H9 (cell line): Measurements from ENCODE around the gene UVSSA. TPM values are rescaled to one million over a fixed set of nuclear protein-coding genes. Genes with fewer than 3 reads are reported as not detected.

ENCODE experiments used
- DNase-seq: peaks from one replicate; pipeline ENCODE4 v3.0.0-alpha.2; 2017
- H2AFZ ChIP-seq: one replicate; pipeline ENCODE4 v1.6.1; 2013; ENCODE audit warnings: mild to moderate bottlenecking, low read length, control low read depth, moderate library complexity
- H2AK5ac ChIP-seq: 2 replicates; pipeline ENCODE4 v1.6.1; 2013; ENCODE audit warnings: low read length, control low read depth, mixed read lengths; ENCODE audit not compliant: insufficient read length
- H2BK120ac ChIP-seq: one replicate; pipeline ENCODE4 v1.6.1; 2013; ENCODE audit warnings: low read depth, mild to moderate bottlenecking, low read length, control low read depth, inconsistent platforms; ENCODE audit not compliant: poor library complexity, severe bottlenecking
- H2BK12ac ChIP-seq: 2 replicates; pipeline ENCODE4 v1.6.1; 2013; ENCODE audit warnings: low read length, control low read depth, mixed read lengths, low read depth; ENCODE audit not compliant: insufficient read length
- H2BK15ac ChIP-seq: 2 replicates; pipeline ENCODE4 v1.6.1; 2013; ENCODE audit warnings: low read depth, low read length, control low read depth
- H2BK20ac ChIP-seq: one replicate; pipeline ENCODE4 v1.6.1; 2013; ENCODE audit warnings: low read depth, mild to moderate bottlenecking, low read length, control low read depth, inconsistent platforms; ENCODE audit not compliant: poor library complexity, severe bottlenecking
- H2BK5ac ChIP-seq: 2 replicates; pipeline ENCODE4 v1.6.1; 2013; ENCODE audit warnings: low read length, control low read depth, mixed read lengths; ENCODE audit not compliant: insufficient read length
- H3K14ac ChIP-seq: 2 replicates; pipeline ENCODE4 v1.6.1; 2013; ENCODE audit warnings: low read length, control low read depth; ENCODE audit not compliant: insufficient read depth
- H3K18ac ChIP-seq: 2 replicates; pipeline ENCODE4 v1.6.1; 2013; ENCODE audit warnings: low read depth, mild to moderate bottlenecking, mixed read lengths, low read length, control low read depth; ENCODE audit not compliant: insufficient read length
- H3K23ac ChIP-seq: 2 replicates; pipeline ENCODE4 v1.6.1; 2013; ENCODE audit warnings: low read length, control low read depth, mixed read lengths, low read depth; ENCODE audit not compliant: insufficient read length
- H3K23me2 ChIP-seq: 2 replicates; pipeline ENCODE4 v1.6.1; 2013; ENCODE audit warnings: low read depth, mild to moderate bottlenecking, mixed read lengths, low read length, control low read depth; ENCODE audit not compliant: insufficient read length, poor library complexity, severe bottlenecking
- H3K27ac ChIP-seq: 2 replicates; pipeline ENCODE4 v1.5.1; 2013; ENCODE audit warnings: low read length, control low read depth, mixed read lengths, low read depth; ENCODE audit not compliant: insufficient read length
- H3K27me3 ChIP-seq: 2 replicates; pipeline ENCODE4 v1.6.1; 2013; ENCODE audit warnings: low read length, control low read depth, inconsistent platforms; ENCODE audit not compliant: insufficient read depth
- H3K4ac ChIP-seq: 2 replicates; pipeline ENCODE4 v1.6.1; 2013; ENCODE audit warnings: low read depth, mild to moderate bottlenecking, control low read depth, inconsistent platforms, low read length, moderate library complexity
- H3K4me1 ChIP-seq: 2 replicates; pipeline ENCODE4 v1.6.1; 2013; ENCODE audit warnings: low read length, control low read depth, inconsistent platforms; ENCODE audit not compliant: insufficient read depth
- H3K4me2 ChIP-seq: 2 replicates; pipeline ENCODE4 v1.6.1; 2013; ENCODE audit warnings: low read length, control low read depth, mixed read lengths; ENCODE audit not compliant: insufficient read length, insufficient read depth
- H3K56ac ChIP-seq: 2 replicates; pipeline ENCODE4 v1.6.1; 2013; ENCODE audit warnings: low read depth, mild to moderate bottlenecking, mixed read lengths, low read length, control low read depth; ENCODE audit not compliant: insufficient read length
- H3K79me1 ChIP-seq: 2 replicates; pipeline ENCODE4 v1.6.1; 2013; ENCODE audit warnings: low read depth, mild to moderate bottlenecking, moderate library complexity, low read length, control low read depth, inconsistent platforms; ENCODE audit not compliant: insufficient read depth, poor library complexity, severe bottlenecking
- H3K79me2 ChIP-seq: 2 replicates; pipeline ENCODE4 v1.6.1; 2013; ENCODE audit warnings: low read length, control low read depth, inconsistent platforms; ENCODE audit not compliant: insufficient read depth
- H3K9ac ChIP-seq: 2 replicates; pipeline ENCODE4 v1.6.1; 2013; ENCODE audit warnings: low read length, control low read depth, mixed read lengths; ENCODE audit not compliant: insufficient read length; ENCODE audit errors: extremely low read depth
- H3K9me3 ChIP-seq: one replicate; pipeline ENCODE4 v1.6.1; 2013; ENCODE audit warnings: low read depth, low read length, inconsistent platforms; ENCODE audit not compliant: control insufficient read depth
- H3T11ph ChIP-seq: one replicate; pipeline ENCODE4 v1.6.1; 2013; ENCODE audit warnings: mild to moderate bottlenecking, low read length, control low read depth, inconsistent platforms
- H4K20me1 ChIP-seq: one replicate; pipeline ENCODE4 v1.6.1; 2013; ENCODE audit not compliant: control insufficient read depth, insufficient read length, insufficient read depth
- H4K5ac ChIP-seq: 2 replicates; pipeline ENCODE4 v1.6.1; 2013; ENCODE audit warnings: low read depth, mild to moderate bottlenecking, mixed read lengths, low read length, control low read depth; ENCODE audit not compliant: insufficient read length
- H4K8ac ChIP-seq: replicated peaks from 2 replicates; pipeline ENCODE4 v1.6.1; 2013; ENCODE audit warnings: low read length, control low read depth, mixed read lengths, low read depth; ENCODE audit not compliant: insufficient read length
- H4K91ac ChIP-seq: 2 replicates; pipeline ENCODE4 v1.6.1; 2013; ENCODE audit warnings: low read depth, mild to moderate bottlenecking, moderate library complexity, mixed read lengths, low read length, control low read depth; ENCODE audit not compliant: insufficient read length
- H3K27ac Mint-ChIP-seq, 3 experiments: 2 replicates in 2 of 3; 3 replicates in 1 of 3; pipeline ENCODE4 v1.8.0; 2020 to 2021; ENCODE audit warnings: mixed read lengths in 3 of 3, mild to moderate bottlenecking in 1 of 3, moderate library complexity in 1 of 3
- H3K27me3 Mint-ChIP-seq: 2 replicates; pipeline ENCODE4 v1.8.0; 2021; ENCODE audit warnings: low read depth, mild to moderate bottlenecking, moderate library complexity, mixed read lengths
- H3K36me3 Mint-ChIP-seq, 3 experiments: 2 replicates in 2 of 3; 3 replicates in 1 of 3; pipeline ENCODE4 v1.8.0; 2020 to 2021; ENCODE audit warnings: low read depth in 3 of 3, mixed read lengths in 3 of 3; ENCODE audit not compliant: insufficient read depth in 1 of 3
- H3K4me1 Mint-ChIP-seq, 2 experiments: 2 replicates each; pipeline ENCODE4 v1.8.0; 2020; ENCODE audit warnings: mixed read lengths in 2 of 2
- H3K4me3 Mint-ChIP-seq, 2 experiments: 2 replicates in 1 of 2; 3 replicates in 1 of 2; pipeline ENCODE4 v1.8.0; 2020 to 2021; ENCODE audit warnings: mild to moderate bottlenecking in 2 of 2, mixed read lengths in 2 of 2, moderate library complexity in 1 of 2
- H3K9me3 Mint-ChIP-seq, 2 experiments: 2 replicates in 1 of 2; 3 replicates in 1 of 2; pipeline ENCODE4 v1.8.0; 2020; ENCODE audit warnings: mild to moderate bottlenecking in 2 of 2, mixed read lengths in 2 of 2, moderate library complexity in 1 of 2
- CTCF ChIP-seq: fragments of 200-600 bp; sonication (generic); conservative IDR thresholded peaks from 3 replicates; pipeline ENCODE4 v1.8.0; 2021; ENCODE audit warnings: antibody characterized with exemption, mild to moderate bottlenecking
- WGBS: extraction: QIAGEN DNeasy Blood & Tissue Kit; methylation state at CpG from one replicate; pipeline ENCODE4 v1.1.7; 2013; ENCODE audit warnings: missing lambda C conversion rate, low lambda C conversion rate, mixed read lengths; ENCODE audit not compliant: insufficient read length; ENCODE audit errors: extremely low coverage; 5-methylcytosine and 5-hydroxymethylcytosine counted together
- total RNA-seq: library from RNA; stranded (reverse); gene quantifications from 2 replicates; pipeline ENCODE4 v1.2.1, GENCODE V29; 2021

UVSSA gene
- total RNA-seq, 1 experiment from 2014 or later: 15.9 TPM

DNA sequence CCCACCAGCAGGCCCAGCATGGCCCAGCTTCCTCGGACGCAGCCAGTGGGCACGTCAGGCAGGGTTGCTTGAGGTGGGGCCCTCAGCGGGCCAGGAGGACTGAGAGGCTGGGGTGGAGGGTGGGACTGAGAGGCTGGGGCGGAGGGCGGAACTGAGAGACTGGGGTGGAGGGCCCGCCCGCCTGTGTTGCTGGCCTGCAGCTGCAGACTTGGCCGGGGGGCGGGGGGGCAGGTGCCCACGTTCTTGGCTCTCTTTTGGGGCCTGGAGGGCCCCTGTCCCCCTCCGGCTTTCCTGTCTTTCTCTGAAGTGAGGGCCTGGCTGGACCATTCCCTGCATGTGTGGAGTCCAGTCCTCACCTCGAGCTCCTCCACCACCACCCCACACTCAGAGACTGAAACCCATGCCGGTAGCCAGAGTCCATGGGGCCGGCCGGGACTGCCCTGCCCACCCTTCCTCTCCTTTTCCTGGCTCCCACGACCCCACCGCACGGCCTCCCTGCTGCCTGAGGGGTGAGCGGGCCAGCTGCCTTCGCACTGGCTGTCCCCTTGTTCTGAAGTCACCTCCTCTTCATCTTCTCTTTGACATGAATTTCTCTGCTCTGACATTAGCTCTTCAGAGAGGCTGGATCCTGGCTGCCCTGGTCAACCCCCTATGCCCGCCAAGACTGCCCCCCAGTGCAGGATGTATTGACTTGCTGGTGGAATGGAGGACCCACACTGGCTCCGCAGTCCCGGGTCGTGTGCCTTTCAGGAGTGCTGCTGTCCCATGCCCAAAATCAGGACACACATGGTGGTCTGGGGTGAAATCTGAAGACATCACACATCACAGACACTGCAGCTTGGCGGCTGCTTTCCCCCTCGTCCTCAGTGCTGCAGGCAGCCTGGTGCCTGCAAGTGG is 69.3 kb downstream of the UVSSA start:
- no CpG with 5 or more reads among the region's 27 CpGs for WGBS
- no peak overlapping the region for H4K5ac ChIP-seq
- H3K23ac ChIP-seq: no peak overlapping the region

More for the DNA sequence above, 69.3 kb downstream of the UVSSA start:
- Histone ChIP-seq H3K4me2 (no peak overlapping the region), H2AK5ac (no peak overlapping the region), H3K56ac (no peak overlapping the region), H2BK12ac (no peak overlapping the region), H3T11ph (no peak overlapping the region), H2BK5ac (no peak overlapping the region), H3K27me3 (peaks cover 10% of the 10 kb centered on the region; the same call in 1 of the 2 replicates), H2BK20ac (no peak overlapping the region), H3K23me2 (peaks cover 2% of the 10 kb centered on the region), H3K9me3 (no peaks in the 10 kb centered on the region), H3K4ac (no peak overlapping the region), H2BK120ac (no peak overlapping the region), H3K4me1 (no peaks in the 10 kb centered on the region), H4K8ac (no peak overlapping the region), H2BK15ac (no peak overlapping the region), H3K18ac (no peak overlapping the region), H3K14ac (no peak overlapping the region), H4K20me1 (no peaks in the 10 kb centered on the region), H2AFZ (no peak overlapping the region), H3K27ac (no peak overlapping the region), H3K9ac (no peak overlapping the region), H3K79me2 (no peaks in the 10 kb centered on the region), H4K91ac (no peak overlapping the region), H3K79me1 (no peaks in the 10 kb centered on the region)
- Mint-ChIP-seq H3K4me1 (peaks cover 0 to 2% of the 10 kb centered on the region in 2 experiments; a peak in 1 of 4 replicates), H3K4me3 (no peak overlapping the region), H3K27me3 (peaks cover 28% of the 10 kb centered on the region), H3K9me3 (no peaks in the 10 kb centered on the region; a peak in 1 of 5 replicates), H3K36me3 (no peaks in the 10 kb centered on the region; a peak in 1 of 7 replicates), H3K27ac (peak overlapping the region in 2 of 3 experiments; percentile 25 to 83; a peak in 2 of 7 replicates)
- peak; percentile 30 for DNase-seq
- TF ChIP-seq CTCF: no peak
